ENCODE results near the gene ST6GALNAC6. TPM values are rescaled to one million over a fixed set of nuclear protein-coding genes. Genes with fewer than 3 reads are reported as not detected.

ST6GALNAC6 gene
- total and polyA plus RNA-seq, 2 of the 8 experiments (the other 6 are each of a cell fraction or from before 2014, with no cell fraction given), result 43.7 to 64.4 TPM

- FAIRE-seq (no peak), DNase-seq (ENCODE audit: low read depth in 1 of 2, low spot score in 2 of 2) (no peak)
- H2BK15ac ChIP-seq (ENCODE audit: low read length), result no peak overlapping the region
- peaks cover 0 to 14% (median 10%) of the 10 kb centered on the region in 4 experiments; a peak in 5 of 7 replicates for H3K27me3 ChIP-seq (replicated peaks in 1 of 4; ENCODE audit: control insufficient read depth in 3 of 4, extremely low read depth in 1 of 4, insufficient read depth in 3 of 4, low read length in 3 of 4)
- no peaks in the 10 kb centered on the region for H3K79me2 ChIP-seq (ENCODE audit: control insufficient read depth in 1 of 2, insufficient read depth in 2 of 2, low read length in 2 of 2)
- H2BK5ac ChIP-seq (ENCODE audit: low read depth, low read length), result no peak overlapping the region
- no peak overlapping the region for H2AFZ ChIP-seq (ENCODE audit: low read length)
- TF ChIP-seq TCF12 (IDR thresholded peaks at IDR 0.05; ENCODE audit: low read depth, low read length), result no peak
- no peak for TF ChIP-seq HDAC6 (IDR thresholded peaks at IDR 0.05; ENCODE audit: low read depth, low read length)
- TF ChIP-seq BACH1 (IDR thresholded peaks at IDR 0.05; ENCODE audit: low read length), result 0 out of 2 replicates have a peak, but pooled peaks have one; percentile 33
- peaks cover 4 to 8% (median 7%) of the 10 kb centered on the region in 4 experiments for H3K4me1 ChIP-seq (replicated peaks in 1 of 4; ENCODE audit: control insufficient read depth in 3 of 4, insufficient read depth in 4 of 4, low read length in 3 of 4)
- no peak overlapping the region for H3K4ac ChIP-seq (replicated peaks; ENCODE audit: insufficient read length, low read depth, low read length)
- H3K9ac ChIP-seq (replicated peaks in 1 of 4; ENCODE audit: extremely low read depth in 1 of 4, low read depth in 3 of 4, low read length in 3 of 4), result no peak overlapping the region
- H3K14ac ChIP-seq (ENCODE audit: insufficient read length), result no peak overlapping the region
- H3K56ac ChIP-seq (replicated peaks; ENCODE audit: insufficient read length, low read depth, low read length), result no peak overlapping the region
- H2BK20ac ChIP-seq (ENCODE audit: low read length), result no peak overlapping the region
- H2BK120ac ChIP-seq (replicated peaks; ENCODE audit: low read depth, low read length), result no peak overlapping the region
- POLR2A ChIA-PET (ENCODE audit: partially characterized antibody), result interaction anchor here (0.6 to 1.5 kb wide), 8 partner anchors 9 to 214 kb away, joined by 3 to 5 read pairs (median 3); no protein-coding TSS in a partner anchor
- H3K23me2 ChIP-seq (ENCODE audit: low read depth, low read length), result peaks cover 5% of the 10 kb centered on the region
- no peak overlapping the region for H3K27ac ChIP-seq (ENCODE audit: low read depth, low read length)
- H4K8ac ChIP-seq (ENCODE audit: extremely low read depth, insufficient read depth, low read length), result peak overlapping the region; percentile 31; the same call in 1 of the 2 replicates
- H3K4me2 ChIP-seq (ENCODE audit: insufficient read depth in 1 of 2, low read depth in 2 of 2, low read length in 2 of 2), result no peak overlapping the region
- CTCF ChIA-PET (ENCODE audit: partially characterized antibody), result interaction anchor here (0.7 to 6.7 kb wide), 19 partner anchors 9 to 1362 kb away, joined by 3 to 114 read pairs (median 4); partner anchors contain the start of gene TOR2A
- no peaks in the 10 kb centered on the region for H3K9me3 ChIP-seq (ENCODE audit: insufficient read depth in 2 of 2, low read depth in 1 of 2, low read length in 1 of 2)
- no peak overlapping the region for H2BK12ac ChIP-seq (ENCODE audit: low read depth, low read length)
- no peak overlapping the region for H3K23ac ChIP-seq (ENCODE audit: insufficient read length)
- H3K36me3 ChIP-seq (ENCODE audit: control insufficient read depth in 2 of 4, insufficient read depth in 4 of 4, low read length in 3 of 4), result no peaks in the 10 kb centered on the region
- peaks cover 0 to 3% of the 10 kb centered on the region in 2 experiments for H4K20me1 ChIP-seq (replicated peaks in 1 of 2; ENCODE audit: control insufficient read depth in 1 of 2, insufficient read depth in 2 of 2, low read length in 2 of 2)
- H2AK5ac ChIP-seq (ENCODE audit: low read depth, low read length), result no peak overlapping the region
- no peak overlapping the region for H3K18ac ChIP-seq (ENCODE audit: extremely low read depth, low read length)
- WGBS, 2 experiments (ENCODE audit: extremely low coverage in 1 of 2, insufficient coverage in 1 of 2, insufficient read length in 1 of 2, insufficient replicate concordance in 2 of 2, low coverage in 1 of 2, low lambda C conversion rate in 2 of 2, missing lambda C conversion rate in 1 of 2), result 89% methylated on average over 8 of the region's 8 CpGs; no CpG with 5 or more reads in 1 of the 2 experiments
- H4K5ac ChIP-seq (ENCODE audit: insufficient read length, low read depth, low read length), result no peak overlapping the region
- no peak overlapping the region for H3K4me3 ChIP-seq (ENCODE audit: extremely low read depth in 1 of 4, insufficient read depth in 2 of 4, low read depth in 3 of 4, low read length in 4 of 4)
- no peaks in the 10 kb centered on the region for H3K79me1 ChIP-seq (ENCODE audit: low read depth, low read length)
- H4K91ac ChIP-seq (replicated peaks; ENCODE audit: insufficient read length, low read length), result no peak overlapping the region
Observed at GRCh38 chr9:127919253-127919815, 19.9 kb upstream of the ST6GALNAC6 start.
